Stimulated activated CD8-positive, alpha-beta memory T cell treated with anti-CD3 and anti-CD28 coated beads, Interleukin-2, amount 100 ng/mL, for 48 hours (primary cell): ENCODE data around the gene TMEM178B.

Source experiments
- DNase-seq, 2 donors: peaks; one replicate each; pipeline ENCODE4 v3.0.0-alpha.2; 2020; ENCODE audit warnings: low read depth in 2 of 2

TMEM178B gene

DNA sequence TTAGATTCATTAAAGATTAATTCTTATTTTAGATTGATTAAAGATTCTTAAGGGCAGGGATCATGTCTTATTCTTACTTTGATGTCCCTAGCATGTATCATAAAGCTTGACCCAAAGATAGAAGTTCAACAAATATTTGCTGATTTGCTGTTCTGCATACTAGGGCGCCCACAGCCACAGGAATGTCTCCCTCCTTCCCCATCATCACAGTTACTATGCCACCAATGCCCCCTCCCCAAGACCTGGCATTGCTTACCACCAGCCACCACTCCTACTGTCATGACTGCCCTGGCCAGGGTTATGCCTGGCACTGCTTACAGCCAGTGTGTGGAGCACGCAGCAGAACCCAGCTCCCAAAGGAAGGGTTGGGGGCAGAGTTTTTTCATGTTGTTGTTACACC is 390.7 kb downstream of the TMEM178B start:
- no peak for DNase-seq

DNA sequence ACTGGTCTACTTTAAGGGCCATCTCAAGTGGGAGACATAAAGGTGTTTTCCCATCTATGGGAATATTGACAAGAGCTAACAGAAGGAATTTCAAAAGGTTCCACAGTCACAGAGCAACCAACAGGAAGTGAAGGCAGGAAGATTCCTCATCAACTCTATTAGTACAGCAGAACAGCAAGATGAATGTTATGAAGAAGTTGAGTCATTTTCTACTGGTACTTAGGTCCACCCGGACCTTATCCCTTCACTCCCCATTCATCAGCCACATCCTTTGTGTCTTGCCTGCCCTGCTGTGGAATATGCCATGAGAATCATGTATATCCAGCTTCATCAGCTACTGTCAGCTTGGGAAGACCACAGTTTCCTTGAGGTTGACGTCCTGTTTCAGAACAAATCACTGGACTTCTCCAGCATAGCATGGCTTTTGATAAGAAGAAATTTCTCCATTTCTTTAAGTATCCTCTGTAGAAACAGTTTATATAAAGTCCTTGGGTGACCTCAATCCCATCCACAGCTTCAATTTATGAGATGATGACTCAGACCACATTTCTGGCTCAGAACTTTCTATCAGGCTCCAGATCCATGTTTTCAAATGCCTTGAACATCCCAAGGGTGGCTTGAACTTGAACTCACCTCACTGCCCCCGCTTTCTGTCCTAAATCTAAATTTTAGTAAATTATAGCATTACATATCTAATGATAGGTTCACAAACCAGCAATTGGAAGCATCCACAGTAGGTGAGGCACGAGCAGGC is 392.5 kb downstream of the TMEM178B start:
- DNase-seq: no peak

DNA sequence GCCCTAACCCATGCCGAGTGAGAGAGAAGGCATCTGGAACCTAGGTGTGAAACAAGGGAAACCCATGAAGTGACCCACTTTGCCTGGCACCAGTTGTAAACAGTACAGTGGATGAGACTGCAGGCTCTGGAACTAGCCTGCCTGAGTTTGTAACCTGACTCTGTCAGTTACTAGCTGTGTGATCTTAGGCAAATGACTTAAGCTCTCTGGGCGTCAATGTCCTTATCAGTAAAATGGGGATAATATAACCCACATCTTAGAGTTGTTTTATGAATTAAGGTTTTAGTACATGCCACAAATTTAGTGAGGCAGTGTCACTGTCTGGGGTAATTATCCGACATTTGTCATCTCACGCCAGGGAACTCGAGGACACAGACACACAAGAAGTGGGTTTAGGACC is 394.5 kb downstream of the TMEM178B start:
- DNase-seq: no peak

DNA sequence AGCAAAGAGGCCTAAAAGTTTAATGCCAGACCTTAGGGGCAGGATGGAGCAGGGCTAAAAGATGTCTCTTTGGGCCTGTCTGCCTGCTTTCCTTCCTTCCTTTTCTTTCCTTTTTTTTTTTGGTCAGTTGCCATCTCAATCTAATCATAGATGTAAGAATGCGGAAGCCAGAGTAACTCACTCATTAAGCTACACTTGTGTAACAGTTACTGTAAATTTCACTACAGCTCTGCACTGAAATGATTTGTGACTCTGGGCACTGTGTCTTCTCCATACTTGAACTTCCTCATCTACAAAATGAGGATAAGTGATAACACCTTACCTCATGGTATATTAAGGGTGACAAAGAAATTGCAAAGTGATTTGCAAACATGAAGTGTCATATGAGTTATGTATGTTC is 401.8 kb downstream of the TMEM178B start:
- DNase-seq: no peak

DNA sequence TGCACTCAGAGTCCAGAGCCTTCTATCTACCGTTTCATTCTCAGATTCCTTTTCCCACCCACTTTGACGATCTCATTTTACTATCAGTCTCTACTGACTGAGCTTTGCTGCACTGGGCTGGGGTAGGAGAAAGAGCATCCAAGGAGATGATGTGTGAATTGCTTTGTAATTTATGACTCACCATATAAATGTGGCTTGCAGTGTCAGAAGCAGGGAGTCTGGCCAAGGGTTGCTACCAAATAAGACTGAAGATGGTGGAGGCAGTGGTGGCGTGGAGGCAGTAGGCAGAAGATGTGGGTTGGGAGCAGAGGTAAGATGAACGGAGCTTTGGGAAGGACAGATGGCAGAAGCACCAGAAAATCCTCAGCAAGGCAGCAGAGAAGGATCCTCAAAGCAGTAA is 404.0 kb downstream of the TMEM178B start:
- no peak for DNase-seq

DNA sequence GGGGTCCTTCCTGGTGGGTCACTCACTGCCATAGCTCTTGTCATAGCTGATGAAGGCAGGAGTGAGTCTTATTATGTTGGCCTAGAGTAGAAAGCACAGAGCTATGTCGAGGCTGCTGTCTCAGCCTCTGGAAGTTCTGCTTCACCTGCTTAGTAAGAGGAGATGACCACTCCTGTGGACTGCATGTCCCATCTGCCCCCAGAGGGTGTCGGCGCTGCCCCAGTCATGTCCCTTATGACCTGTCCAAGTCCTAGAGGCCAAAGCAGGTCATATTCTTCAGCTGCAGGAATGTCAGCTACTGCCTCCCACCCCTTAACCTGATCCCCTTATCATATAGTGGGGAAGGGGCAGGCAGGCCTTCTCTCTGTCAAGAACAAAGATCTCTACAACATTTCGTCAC is 405.0 kb downstream of the TMEM178B start:
- DNase-seq: no peak

DNA sequence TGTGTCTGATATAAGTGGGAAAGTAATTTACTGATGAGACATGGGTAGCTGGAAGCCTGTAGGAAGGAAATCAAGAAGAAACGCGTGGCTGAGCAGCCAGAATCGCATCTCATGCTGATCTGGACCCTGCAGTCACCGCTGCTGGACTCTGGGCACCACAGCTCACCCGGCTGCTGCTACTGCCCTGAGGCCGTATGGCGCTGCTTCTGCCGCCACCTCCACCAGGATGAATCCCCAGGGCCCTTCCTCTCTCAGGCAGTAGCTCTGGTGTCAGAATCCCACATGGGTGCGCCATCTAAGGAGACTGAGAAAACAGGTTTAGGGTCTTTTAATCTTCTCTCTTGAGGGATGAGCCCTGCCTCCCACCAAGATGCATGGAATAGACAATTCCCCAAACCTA is 407.1 kb downstream of the TMEM178B start:
- DNase-seq: no peak

DNA sequence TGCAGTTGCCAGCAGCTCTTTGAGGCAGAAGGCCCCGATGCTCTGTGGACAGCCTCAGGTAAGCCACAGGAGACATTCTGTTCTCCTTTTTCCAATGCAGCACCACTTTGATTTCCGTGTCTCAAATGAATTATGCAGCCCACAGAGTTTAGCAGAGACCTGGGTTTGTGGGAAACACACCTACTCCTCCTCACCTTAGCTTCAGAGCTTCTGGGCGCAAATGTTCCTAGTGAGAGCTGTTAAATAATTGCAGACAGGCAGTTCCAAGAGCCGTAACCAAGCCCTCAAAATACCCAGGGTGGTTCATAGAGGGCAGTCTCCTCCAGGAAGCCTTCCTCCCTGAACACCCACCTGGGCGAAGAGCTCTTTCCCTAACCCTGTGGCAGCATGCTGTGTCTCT is 408.1 kb downstream of the TMEM178B start:
- DNase-seq: no peak

DNA sequence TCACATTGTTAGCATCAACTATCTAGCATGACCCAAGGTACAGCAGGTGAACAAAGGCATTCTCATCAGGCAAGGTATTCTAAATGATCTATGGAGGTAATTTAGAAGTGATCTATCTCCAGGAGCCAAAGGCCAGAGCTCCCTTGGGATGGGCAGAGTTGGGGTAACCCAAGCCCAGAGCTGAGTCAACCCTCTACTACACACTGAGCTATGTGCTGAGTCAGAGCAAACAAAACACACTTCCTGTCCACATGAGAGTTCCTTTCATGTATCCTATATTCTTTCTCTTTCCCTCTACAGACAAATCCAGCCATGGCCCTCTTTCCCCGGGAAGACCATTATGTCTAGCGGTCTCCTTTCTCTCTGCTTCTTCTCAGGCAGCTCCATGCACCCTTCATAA is 409.2 kb downstream of the TMEM178B start:
- DNase-seq: no peak

DNA sequence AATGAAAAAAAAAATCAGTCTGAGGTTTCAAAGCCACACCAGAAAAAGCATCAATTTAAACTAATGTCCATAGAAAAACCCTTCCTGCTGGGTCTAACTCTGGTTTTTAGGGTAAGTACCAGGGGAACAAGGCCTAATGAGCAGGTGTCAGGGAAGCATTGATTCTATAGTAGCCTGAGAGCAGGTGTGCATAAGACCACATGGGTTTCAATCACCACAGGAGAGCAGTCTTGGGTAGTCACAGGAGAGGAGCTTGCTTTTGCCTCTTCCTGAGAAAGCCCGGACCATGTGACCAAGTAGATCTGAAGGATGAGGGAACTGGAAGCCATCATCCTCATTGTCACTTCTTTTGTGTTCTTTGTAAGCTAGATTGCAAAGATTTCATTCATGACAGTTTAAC is 411.0 kb downstream of the TMEM178B start:
- no peak for DNase-seq

DNA sequence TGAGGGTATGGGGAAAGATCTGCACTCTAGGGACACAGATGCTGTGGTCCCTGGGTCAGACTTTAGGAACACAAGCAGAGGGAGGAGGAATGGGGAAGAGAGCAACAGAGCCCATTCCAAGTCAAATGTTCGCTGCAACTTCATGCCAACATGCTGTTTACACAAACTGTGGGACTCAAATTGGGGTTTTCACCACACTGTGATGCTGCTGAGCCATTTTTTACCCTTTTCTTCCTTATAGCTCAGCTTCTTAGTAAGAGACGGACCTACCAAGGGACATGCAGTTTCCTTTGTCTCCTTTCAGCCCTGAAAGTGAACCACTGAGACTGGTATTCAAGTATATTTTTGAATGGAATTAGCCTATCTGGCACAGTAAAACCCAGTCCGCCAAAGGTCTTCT is 413.1 kb downstream of the TMEM178B start:
- DNase-seq: no peak

DNA sequence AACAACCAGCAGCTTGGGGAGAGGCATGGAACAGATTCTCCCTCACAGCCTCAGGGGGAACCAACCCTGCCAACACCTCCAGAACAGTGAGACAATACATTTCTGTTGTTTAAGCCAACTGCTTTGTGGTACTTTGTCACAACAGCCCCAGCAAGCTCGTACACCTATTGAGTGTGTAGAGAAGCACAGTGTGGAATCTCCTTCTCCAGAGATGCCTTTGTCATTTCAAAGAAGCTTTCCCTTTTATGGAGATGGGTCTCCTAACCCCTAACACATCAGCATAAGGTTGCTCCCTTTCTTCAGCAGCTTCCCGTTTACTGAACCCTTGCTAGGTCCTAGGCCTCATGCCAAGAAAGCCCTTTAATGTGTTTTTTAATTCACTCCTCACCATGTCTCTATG is 416.6 kb downstream of the TMEM178B start:
- no peak for DNase-seq

DNA sequence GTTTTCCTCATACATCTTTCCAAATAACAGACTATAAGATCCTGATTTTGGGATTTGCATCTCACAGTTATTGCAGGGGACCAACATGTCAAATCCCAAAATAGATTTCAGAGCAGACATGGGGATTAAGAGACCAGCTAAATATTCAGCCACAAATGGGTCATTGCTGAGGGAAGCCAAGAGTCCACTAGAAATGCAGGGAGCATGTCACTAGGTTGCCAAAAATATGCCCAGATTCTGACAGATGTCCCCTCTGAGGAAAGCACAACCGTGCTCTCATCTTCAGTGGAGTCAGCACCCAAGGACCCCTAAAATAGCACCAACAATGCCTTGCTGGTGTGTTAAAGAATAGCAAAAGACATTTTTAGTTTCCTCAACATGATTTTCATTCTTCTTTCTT is 421.2 kb downstream of the TMEM178B start:
- DNase-seq: no peak

DNA sequence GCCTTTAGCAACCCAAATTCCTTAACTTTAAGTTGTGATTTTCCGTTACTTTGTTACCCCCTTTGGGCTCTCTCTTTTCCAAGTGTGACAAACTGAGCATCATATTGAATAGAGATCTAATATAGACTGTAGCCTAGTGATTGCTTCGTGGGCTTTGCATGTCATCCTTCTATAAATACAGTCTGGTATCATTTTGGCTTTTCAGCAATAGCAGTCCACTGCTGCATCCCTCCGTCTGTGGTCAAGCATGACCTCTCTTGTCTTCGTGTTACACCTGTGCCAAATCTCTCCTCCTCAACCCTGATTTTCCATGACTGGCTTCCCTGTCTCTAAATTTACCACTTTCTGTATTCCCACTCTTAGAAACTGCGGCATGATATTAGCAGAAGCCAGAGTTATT is 423.5 kb downstream of the TMEM178B start:
- DNase-seq: no peak

DNA sequence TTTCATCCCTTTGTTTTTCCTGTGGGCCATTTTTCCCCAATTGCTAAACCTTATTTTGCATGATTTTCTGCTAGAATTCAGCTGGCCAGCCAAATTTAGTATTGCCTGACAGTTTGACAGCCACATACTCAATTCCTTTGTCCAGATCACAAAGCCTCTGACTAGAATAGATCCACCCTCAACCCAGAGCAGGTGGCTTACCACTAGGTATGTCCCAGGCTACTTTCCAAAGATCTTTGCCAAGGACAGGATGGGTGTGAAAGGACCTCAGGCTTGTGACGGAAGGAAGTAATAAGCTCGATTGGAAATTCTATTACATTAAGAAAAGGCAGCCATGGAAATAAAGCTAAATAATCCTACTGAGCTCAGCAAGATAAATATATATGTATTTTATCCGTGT is 426.7 kb downstream of the TMEM178B start:
- DNase-seq: no peak

DNA sequence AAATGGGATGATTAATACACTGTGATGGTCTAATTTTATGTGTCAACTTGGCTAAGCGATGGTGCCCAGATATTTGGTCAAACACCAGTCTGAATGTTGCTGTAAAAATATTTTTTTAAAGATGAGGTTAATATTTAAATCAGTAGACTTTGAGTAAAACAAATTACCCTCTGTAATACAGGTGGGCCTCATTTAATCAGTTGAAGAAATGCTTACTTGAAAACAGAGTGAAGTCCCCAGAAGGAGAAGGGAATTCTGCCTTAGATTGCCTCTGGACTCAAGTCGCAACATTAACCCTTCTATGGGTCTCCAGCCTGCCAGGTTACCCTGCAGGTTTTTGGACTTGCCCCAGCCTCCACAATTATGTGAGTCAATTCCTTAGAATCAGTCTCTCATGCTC is 427.6 kb downstream of the TMEM178B start:
- no peak for DNase-seq

DNA sequence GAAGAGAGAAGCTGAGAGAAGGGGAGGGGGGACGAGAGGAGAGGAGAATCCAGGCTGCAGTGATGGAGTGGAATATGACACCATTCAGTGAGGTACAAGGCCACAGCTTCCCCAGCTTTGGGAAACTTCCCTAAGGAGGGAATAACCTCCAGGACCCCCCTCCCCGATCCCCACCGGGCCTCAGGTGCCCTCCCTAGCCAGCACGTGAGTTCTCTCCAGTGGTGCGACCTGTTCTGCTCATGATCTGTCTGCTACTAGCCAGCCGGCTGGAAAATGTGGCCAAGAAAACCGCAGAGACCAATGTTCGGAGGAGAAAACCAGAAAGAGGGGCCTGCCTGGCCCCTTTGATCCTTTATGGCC is 437.4 kb downstream of the TMEM178B start:
- DNase-seq: peak in 1 of 2 donors; percentile 4

DNA sequence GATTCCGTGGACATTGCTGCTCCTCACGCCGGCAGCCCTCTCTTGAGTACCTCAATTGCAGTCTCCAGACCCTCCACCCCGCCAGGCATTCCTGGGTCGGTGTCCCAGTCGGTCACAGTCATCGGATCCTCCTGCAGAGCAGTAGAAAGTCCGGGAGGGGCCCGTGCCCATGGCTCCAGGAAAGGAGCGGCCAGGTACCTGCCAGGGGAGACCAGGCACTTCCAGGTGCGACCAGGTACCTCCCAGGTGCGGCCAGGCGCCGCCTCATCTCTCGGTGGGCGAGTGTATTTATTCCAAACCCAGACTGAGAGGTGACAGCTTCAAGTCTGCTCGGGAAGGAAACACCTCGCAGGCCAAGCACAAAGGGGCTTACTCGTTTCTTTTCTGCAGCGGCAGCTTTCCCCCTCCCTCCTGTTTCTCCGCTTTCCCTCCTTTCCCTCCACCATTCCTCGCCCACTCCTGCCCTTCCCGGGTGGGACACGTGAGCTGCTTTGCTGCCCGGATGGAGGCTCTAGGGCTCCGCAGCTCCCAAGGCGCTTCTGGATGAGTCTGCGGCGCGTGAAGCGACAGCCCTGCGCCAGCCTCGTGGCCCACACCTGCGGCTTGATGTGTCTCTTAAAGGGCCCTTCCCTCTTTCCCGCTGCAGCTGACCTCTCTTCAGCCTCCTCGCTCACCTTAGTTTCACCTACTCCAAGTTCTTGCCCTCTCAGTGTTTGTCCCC is 438.0 kb downstream of the TMEM178B start:
- DNase-seq: no peak

DNA sequence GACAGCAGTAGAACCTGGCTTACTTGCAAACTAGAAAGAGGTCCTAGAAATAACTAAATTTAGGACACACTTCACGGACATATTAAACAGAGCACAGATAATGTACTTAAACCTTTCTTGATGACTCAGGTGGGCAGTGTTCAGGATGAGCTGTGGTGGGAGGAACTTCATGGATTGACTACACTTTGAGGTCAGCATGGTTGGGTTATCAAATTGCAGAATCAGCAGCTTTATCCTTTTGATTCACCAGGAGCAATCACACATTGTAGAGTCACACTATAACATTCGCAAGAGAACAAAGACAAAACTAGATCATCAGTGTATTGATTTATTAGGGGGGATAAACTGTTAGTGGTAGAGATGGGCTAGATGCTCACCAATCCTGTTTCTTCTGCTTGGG is 438.7 kb downstream of the TMEM178B start:
- DNase-seq: no peak

DNA sequence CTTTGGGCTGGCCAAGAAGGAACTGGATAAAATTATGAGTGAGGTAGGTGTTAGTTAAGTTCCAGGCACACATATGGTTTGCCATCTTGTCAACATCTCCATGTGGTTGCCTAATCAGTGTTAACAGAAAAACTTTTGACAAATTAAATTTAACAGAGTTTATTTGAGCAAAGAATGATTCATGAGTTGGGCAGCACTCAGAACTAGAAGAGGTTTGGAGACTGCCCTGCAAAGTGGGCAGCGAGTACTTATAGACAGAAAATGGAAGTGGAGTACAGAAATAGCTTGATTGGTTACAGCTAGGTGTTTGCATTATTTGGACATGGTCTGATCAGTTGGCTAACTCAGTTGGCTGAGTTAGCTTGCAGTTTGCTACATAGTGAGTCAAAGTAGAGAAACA is 439.9 kb downstream of the TMEM178B start:
- DNase-seq: no peak

DNA sequence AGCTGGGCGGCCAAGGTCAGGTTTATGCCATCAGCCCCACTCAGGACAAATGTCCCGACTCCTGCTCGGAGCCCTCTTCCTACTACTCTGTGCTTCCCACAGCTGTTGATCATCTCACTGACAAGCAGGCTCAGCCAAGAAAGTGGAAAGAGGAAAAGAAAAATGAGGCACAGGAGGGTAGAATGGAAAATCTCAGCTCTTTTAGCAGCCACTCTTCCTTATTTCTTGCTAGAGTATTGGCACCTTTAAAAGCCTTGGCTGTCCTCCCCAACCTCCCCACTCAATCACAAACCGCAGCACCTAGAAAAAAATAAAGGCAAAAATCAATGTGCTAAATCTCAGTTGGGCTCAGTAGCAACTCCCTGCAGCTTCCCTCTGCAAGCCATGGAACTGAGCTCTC is 442.1 kb downstream of the TMEM178B start:
- no peak for DNase-seq

DNA sequence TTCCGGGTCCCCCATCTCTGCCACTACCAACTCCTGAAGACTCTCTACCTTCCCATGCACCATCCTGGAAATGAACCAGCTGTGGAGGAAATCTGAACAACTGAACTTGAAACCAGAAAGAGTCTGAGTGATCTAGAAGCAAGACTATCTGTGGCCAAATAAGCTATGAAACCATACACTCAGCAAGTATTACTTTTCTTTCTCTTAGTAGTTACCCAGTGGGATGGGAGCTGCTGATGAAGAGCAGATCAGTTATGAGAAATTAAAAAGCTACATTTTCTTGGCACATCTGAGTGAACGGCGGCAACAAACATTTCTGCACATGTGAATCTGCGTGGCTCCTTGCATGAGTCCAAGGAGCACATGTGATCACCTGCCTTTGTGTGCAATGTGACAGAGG is 445.8 kb downstream of the TMEM178B start:
- no peak for DNase-seq

DNA sequence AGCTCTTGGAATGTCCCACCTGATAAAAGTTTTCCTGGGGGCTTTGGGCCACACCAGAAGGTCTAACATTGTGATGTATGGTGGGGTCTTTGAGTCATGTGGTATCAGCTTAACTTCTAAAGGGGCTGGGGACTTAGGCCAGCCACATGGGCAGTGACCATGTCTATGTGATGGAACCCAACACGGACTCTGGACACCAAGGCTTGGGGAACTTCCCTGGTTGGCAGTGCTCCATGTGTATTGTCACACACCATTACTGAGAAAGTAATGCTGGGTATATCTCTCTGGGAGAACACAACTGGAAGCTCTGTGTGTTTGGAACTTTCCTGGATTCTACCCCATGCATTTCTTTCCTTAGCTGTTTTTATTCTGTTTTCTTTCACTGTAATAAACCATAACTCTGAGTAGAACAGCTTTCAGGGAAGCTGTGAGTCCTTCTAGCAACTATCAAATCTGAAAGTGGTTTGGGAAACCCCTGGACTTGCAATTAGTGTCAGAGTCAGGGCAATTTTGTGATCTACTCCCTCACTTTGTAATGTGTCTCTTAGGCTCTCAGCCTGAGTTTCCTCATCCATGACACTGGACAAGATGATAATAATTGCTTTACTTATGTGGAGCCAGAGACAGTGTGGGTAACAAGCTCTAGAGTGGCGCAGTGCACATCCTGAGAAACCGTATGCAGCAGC is 448.9 kb downstream of the TMEM178B start:
- DNase-seq: no peak
